Mesendoderm (in vitro differentiated cells): ENCODE results near the gene SSNA1.

Experiments used
- DNase-seq: peaks from one replicate; pipeline ENCODE4 v3.0.0; 2013
- H2AK5ac ChIP-seq: 2 replicates; pipeline ENCODE4 v1.6.1; 2013; ENCODE audit warnings: low read length, inconsistent platforms
- H2BK120ac ChIP-seq: 2 replicates; pipeline ENCODE4 v1.6.1; 2013; ENCODE audit warnings: low read depth, mild to moderate bottlenecking, low read length, moderate library complexity, mixed read lengths
- H2BK15ac ChIP-seq: replicated peaks from 2 replicates; pipeline ENCODE4 v1.6.1; 2013; ENCODE audit warnings: low read depth, mild to moderate bottlenecking, moderate library complexity
- H2BK5ac ChIP-seq: 2 replicates; pipeline ENCODE4 v1.6.1; 2013; ENCODE audit warnings: low read length, inconsistent platforms
- H3K18ac ChIP-seq: 2 replicates; pipeline ENCODE4 v1.6.1; 2013; ENCODE audit warnings: mild to moderate bottlenecking, low read length, mixed read lengths
- H3K23ac ChIP-seq: one replicate; pipeline ENCODE4 v1.6.1; 2013; ENCODE audit warnings: low read length
- H3K27ac ChIP-seq: 2 replicates; pipeline ENCODE4 v1.5.1; 2013; ENCODE audit warnings: low read depth, mild to moderate bottlenecking, inconsistent platforms, low read length, moderate library complexity
- H3K27me3 ChIP-seq: 2 replicates; pipeline ENCODE4 v1.6.1; 2013; ENCODE audit warnings: low read length, control low read depth, mild to moderate bottlenecking, inconsistent platforms; ENCODE audit not compliant: insufficient read depth, poor library complexity
- H3K36me3 ChIP-seq: 2 replicates; pipeline ENCODE4 v1.6.1; 2013; ENCODE audit warnings: low read length, inconsistent platforms; ENCODE audit not compliant: control insufficient read depth, insufficient read depth
- H3K4ac ChIP-seq: one replicate; pipeline ENCODE4 v1.6.1; 2013; ENCODE audit warnings: low read depth, mild to moderate bottlenecking, low read length, moderate library complexity
- H3K4me1 ChIP-seq: 2 replicates; pipeline ENCODE4 v1.6.1; 2013; ENCODE audit warnings: low read depth, low read length, inconsistent platforms; ENCODE audit not compliant: control insufficient read depth
- H3K4me2 ChIP-seq: 2 replicates; pipeline ENCODE4 v1.6.1; 2013; ENCODE audit warnings: low read length
- H3K4me3 ChIP-seq: 2 replicates; pipeline ENCODE4 v1.5.1; 2013; ENCODE audit warnings: mild to moderate bottlenecking, low read length
- H3K56ac ChIP-seq: one replicate; pipeline ENCODE4 v1.6.1; 2013; ENCODE audit warnings: low read length
- H3K79me1 ChIP-seq: 2 replicates; pipeline ENCODE4 v1.6.1; 2013; ENCODE audit warnings: low read length, inconsistent platforms
- H3K79me2 ChIP-seq: 2 replicates; pipeline ENCODE4 v1.6.1; 2013; ENCODE audit warnings: mild to moderate bottlenecking, low read length; ENCODE audit not compliant: control insufficient read depth, insufficient read depth
- H3K9ac ChIP-seq: 2 replicates; pipeline ENCODE4 v1.6.1; 2013; ENCODE audit warnings: low read length, inconsistent platforms
- H4K5ac ChIP-seq: one replicate; pipeline ENCODE4 v1.6.1; 2013; ENCODE audit warnings: low read length
- H4K8ac ChIP-seq: one replicate; pipeline ENCODE4 v1.6.1; 2013; ENCODE audit warnings: low read depth, mild to moderate bottlenecking, control low read depth, low read length, moderate library complexity
- WGBS: extraction: QIAGEN DNeasy Blood & Tissue Kit; methylation state at CpG from one replicate; pipeline ENCODE4 v1.1.7; 2013; ENCODE audit warnings: low lambda C conversion rate, missing lambda C conversion rate; ENCODE audit not compliant: insufficient coverage; ENCODE audit errors: extremely low coverage; 5-methylcytosine and 5-hydroxymethylcytosine counted together

SSNA1 gene

DNA sequence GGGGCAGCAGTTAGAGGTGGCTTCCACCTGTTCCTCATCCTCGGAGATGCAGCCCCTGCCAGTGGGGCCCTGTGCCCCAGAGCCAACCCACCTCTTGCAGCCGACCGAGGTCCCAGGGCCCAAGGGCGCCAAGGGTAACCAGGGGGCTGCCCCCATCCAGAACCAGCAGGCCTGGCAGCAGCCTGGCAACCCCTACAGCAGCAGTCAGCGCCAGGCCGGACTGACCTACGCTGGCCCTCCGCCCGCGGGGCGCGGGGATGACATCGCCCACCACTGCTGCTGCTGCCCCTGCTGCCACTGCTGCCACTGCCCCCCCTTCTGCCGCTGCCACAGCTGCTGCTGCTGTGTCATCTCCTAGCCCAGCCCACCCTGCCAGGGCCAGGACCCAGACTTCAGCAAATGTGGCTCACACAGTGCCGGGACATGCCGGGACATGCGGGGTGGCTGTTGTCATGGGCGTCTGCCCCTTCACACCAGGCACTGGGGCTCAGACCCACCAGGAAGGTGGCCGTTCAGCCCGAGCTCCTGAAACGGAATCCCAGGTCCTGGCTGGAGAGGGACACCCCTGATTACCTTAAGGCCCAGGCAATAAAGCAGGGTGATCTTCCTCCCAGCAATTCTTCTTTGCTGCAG, 37.3 kb downstream of the SSNA1 start:
- Histone ChIP-seq H2BK15ac (no peak overlapping the region), H2BK120ac (no peak overlapping the region), H3K79me1 (no peaks in the 10 kb centered on the region), H3K27me3 (peaks cover 2% of the 10 kb centered on the region), H3K23ac (no peak overlapping the region), H4K8ac (no peak overlapping the region), H3K27ac (no peak overlapping the region), H3K4ac (no peak overlapping the region), H3K36me3 (no peaks in the 10 kb centered on the region), H4K5ac (no peak overlapping the region), H2BK5ac (no peak overlapping the region), H3K79me2 (no peaks in the 10 kb centered on the region), H3K56ac (no peak overlapping the region), H3K9ac (no peak overlapping the region), H3K4me1 (no peaks in the 10 kb centered on the region), H3K4me2 (no peak overlapping the region), H3K18ac (no peak overlapping the region), H2AK5ac (no peak overlapping the region), H3K4me3 (no peak overlapping the region)
- WGBS = no CpG with 5 or more reads among the region's 21 CpGs
- no peak for DNase-seq

DNA sequence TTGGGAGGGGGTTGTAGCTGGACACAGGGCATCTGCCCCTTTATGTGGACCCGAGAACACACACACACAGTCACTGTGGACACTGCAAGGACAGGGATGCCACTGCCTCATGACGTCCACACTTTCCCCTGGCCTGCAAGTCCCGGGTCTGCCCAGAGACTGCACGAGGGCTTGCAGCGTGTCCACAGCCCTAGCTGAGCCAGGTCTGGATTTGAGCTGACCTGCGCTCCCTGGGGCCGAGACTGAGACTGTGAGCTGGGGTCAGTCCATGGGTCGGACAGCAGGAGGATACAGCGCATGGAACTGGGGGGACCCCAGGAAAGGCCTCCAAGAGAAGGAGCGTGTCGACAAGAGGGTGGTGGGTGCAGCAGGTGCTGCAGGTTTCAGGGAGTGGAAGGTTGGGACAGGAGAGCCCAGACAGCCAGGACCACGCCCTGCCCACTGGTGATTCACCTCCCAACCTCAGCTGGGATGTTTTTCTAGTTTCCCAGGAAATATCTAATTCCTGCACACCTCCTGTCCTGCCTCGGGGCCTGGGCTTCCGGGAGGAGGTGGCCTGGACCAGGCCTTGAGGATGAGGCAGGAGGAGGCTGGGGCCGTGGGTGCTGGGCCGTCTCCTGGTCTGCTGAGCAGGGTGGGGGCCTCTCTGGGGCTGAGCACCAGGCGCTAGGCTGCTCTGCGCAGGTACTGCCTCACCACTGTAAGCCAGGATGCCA, 38.0 kb downstream of the SSNA1 start:
- no peak for DNase-seq
- Histone ChIP-seq H3K4me1 (no peaks in the 10 kb centered on the region), H3K9ac (no peak overlapping the region), H3K27ac (no peak overlapping the region), H4K5ac (no peak overlapping the region), H3K4me3 (no peak overlapping the region), H3K56ac (no peak overlapping the region), H4K8ac (no peak overlapping the region), H3K27me3 (peaks cover 2% of the 10 kb centered on the region), H2BK5ac (no peak overlapping the region), H3K4ac (no peak overlapping the region), H3K79me1 (no peaks in the 10 kb centered on the region), H3K18ac (no peak overlapping the region), H3K79me2 (no peaks in the 10 kb centered on the region), H3K36me3 (no peaks in the 10 kb centered on the region), H2AK5ac (no peak overlapping the region), H2BK120ac (no peak overlapping the region), H2BK15ac (no peak overlapping the region), H3K23ac (no peak overlapping the region), H3K4me2 (no peak overlapping the region)
- no CpG with 5 or more reads among the region's 18 CpGs for WGBS

- Histone ChIP-seq H3K56ac (peak within 1 kb of the TSS; percentile 37), H3K4me2 (no peak within 1 kb of the TSS), H3K27ac (no peak within 1 kb of the TSS), H2AK5ac (no peak within 1 kb of the TSS), H2BK15ac (no peak within 1 kb of the TSS), H4K8ac (no peak within 1 kb of the TSS), H3K79me2 (no peaks in the 10 kb centered on the region), H2BK120ac (no peak within 1 kb of the TSS), H3K27me3 (peaks cover under 1% of the 10 kb centered on the region), H3K23ac (no peak within 1 kb of the TSS), H3K4me3 (no peak within 1 kb of the TSS), H3K4me1 (no peaks in the 10 kb centered on the region), H3K79me1 (no peaks in the 10 kb centered on the region), H4K5ac (no peak within 1 kb of the TSS), H3K4ac (no peak within 1 kb of the TSS), H3K18ac (no peak within 1 kb of the TSS), H3K36me3 (no peaks in the 10 kb centered on the region), H3K9ac (no peak within 1 kb of the TSS), H2BK5ac (no peak within 1 kb of the TSS)
- peak; percentile 85 for DNase-seq
- WGBS = no CpG with 5 or more reads among the region's 25 CpGs
Observed at GRCh38 chr9:137227054-137227852, 38.8 kb downstream of the SSNA1 start, which contains the start of gene RNF224. Gene RNF224, plus strand, starts transcription at chr9:137227502. Its CDS starts 834 bp downstream, at chr9:137228336.

DNA sequence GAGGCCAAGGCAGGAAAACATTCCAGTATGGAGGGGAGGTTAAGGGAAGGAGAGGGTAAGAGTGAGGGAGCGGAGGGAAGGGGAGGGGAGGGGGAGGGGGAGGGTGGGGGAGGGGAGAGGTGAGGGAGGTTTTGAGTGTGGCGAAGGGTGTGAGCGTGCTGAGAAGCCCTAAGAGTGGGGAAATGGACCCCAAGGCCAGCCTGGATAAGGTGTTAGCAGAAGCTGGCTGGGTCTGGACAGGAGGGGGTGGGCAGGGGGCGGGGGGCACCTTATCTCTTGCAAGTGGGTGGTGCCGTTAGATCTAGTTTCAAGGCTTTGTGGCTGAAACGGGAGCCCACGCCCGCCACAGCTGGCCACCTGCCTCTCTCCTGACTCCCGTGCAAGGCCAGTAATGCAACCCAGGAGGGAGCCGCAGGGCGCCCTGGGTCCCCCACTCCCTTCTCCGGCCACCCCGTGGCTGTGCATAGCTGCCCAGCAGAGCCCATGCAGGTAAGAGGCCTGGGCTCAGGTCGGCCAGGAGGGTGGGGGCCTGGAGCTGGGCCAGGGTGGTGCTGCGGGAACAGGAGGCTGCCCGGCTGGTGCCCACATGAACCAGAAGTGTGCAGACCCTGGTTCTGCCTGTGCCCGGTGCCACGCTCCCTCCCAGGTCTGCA, 39.5 kb downstream of the SSNA1 start:
- WGBS = no CpG with 5 or more reads among the region's 18 CpGs

GRCh38 chr9:137228506-137228967, 40.1 kb downstream of the SSNA1 start:
- H2AK5ac ChIP-seq = no peak overlapping the region
- no peak overlapping the region for H3K4me3 ChIP-seq
- no peak overlapping the region for H3K23ac ChIP-seq
- no peak overlapping the region for H4K5ac ChIP-seq
- H3K4ac ChIP-seq = no peak overlapping the region
- H3K18ac ChIP-seq = no peak overlapping the region
- H3K36me3 ChIP-seq = no peaks in the 10 kb centered on the region
- no peaks in the 10 kb centered on the region for H3K4me1 ChIP-seq
- H3K4me2 ChIP-seq = no peak overlapping the region
- no peak overlapping the region for H2BK15ac ChIP-seq
- no peak overlapping the region for H4K8ac ChIP-seq
- no peaks in the 10 kb centered on the region for H3K79me2 ChIP-seq
- no peaks in the 10 kb centered on the region for H3K27me3 ChIP-seq
- DNase-seq = no peak
- no peak overlapping the region for H3K27ac ChIP-seq
- no CpG with 5 or more reads among the region's 29 CpGs for WGBS
- no peak overlapping the region for H3K9ac ChIP-seq
- no peak overlapping the region for H2BK5ac ChIP-seq
- H3K79me1 ChIP-seq = no peaks in the 10 kb centered on the region
- H2BK120ac ChIP-seq = no peak overlapping the region
- H3K56ac ChIP-seq = no peak overlapping the region

More for the DNA sequence above, 39.5 kb downstream of the SSNA1 start:
- no peak overlapping the region for H3K23ac ChIP-seq
- H3K79me2 ChIP-seq = no peaks in the 10 kb centered on the region
- H2AK5ac ChIP-seq = no peak overlapping the region
- H3K9ac ChIP-seq = no peak overlapping the region
- H3K27me3 ChIP-seq = no peaks in the 10 kb centered on the region
- H3K18ac ChIP-seq = no peak overlapping the region
- H3K56ac ChIP-seq = no peak overlapping the region
- H3K4me3 ChIP-seq = no peak overlapping the region
- no peaks in the 10 kb centered on the region for H3K4me1 ChIP-seq
- no peak for DNase-seq
- H3K4me2 ChIP-seq = no peak overlapping the region
- no peak overlapping the region for H3K27ac ChIP-seq
- H2BK120ac ChIP-seq = no peak overlapping the region
- no peak overlapping the region for H2BK15ac ChIP-seq
- no peaks in the 10 kb centered on the region for H3K36me3 ChIP-seq
- H2BK5ac ChIP-seq = no peak overlapping the region
- no peak overlapping the region for H4K5ac ChIP-seq
- no peak overlapping the region for H3K4ac ChIP-seq
- no peak overlapping the region for H4K8ac ChIP-seq
- H3K79me1 ChIP-seq = no peaks in the 10 kb centered on the region
